ENCODE results near the gene DDIT3. TPM values are rescaled to one million over a fixed set of nuclear protein-coding genes. Genes with fewer than 3 reads are reported as not detected.
"Not testable (repeated sequence)": the region's sequence is repeated elsewhere in the genome, so short reads cannot be mapped to it uniquely, and the experiment has no call there.

The DDIT3 gene
- total and polyA plus RNA-seq, 11 donors: 11.5 to 60.5 (median 18.5) TPM

DNA sequence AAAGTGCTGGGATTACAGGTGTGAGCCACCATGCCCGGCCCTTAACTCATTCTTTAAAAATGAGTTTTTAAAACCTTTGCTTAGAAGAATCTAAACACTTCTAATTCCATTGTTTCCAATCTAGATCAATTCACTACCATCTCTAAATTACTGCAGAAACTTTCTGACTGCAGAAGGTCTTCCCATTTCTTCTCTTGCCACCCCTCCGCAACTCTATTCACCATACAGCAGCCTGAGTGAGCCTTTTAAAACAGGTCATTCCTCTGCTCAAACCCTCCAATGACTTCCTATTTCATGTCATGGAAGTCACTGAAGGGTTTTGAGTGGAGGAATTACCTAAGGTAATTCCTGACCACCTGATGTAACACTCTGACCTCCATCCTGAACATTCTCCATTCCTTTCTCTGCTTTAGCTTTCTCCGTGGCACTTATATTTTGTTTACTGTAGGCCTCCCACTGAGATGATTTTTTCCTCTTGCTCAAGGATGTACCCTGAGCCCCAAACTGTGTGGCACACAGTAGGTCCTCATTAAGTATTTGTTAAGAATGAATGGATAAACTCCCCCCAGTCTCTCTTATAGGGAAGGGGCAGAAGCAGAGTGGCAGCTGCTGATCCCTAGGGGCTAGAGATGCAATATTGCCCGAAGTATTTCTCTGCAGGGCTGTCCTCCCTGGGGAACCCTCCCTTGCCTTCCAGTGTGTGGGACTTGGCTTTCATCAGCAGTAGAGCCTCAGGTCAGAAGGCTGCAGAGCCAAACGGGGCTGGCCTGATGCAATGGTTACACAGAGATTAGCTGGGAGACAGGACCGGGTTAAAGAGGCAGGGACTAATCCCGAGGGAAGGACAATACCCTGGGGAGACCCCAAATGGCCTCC, 1.2 kb downstream of the DDIT3 start:
- TF ChIP-seq, protein P1, sequence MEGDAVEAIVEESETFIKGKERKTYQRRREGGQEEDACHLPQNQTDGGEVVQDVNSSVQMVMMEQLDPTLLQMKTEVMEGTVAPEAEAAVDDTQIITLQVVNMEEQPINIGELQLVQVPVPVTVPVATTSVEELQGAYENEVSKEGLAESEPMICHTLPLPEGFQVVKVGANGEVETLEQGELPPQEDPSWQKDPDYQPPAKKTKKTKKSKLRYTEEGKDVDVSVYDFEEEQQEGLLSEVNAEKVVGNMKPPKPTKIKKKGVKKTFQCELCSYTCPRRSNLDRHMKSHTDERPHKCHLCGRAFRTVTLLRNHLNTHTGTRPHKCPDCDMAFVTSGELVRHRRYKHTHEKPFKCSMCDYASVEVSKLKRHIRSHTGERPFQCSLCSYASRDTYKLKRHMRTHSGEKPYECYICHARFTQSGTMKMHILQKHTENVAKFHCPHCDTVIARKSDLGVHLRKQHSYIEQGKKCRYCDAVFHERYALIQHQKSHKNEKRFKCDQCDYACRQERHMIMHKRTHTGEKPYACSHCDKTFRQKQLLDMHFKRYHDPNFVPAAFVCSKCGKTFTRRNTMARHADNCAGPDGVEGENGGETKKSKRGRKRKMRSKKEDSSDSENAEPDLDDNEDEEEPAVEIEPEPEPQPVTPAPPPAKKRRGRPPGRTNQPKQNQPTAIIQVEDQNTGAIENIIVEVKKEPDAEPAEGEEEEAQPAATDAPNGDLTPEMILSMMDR (IDR thresholded peaks at IDR 0.05): no peak
- TF ChIP-seq POLR2A (IDR thresholded peaks at IDR 0.05): no peak
- WGBS, 4 donors: 18 to 21% (median 19%) methylated on average over 7 of the region's 7 CpGs
- Histone ChIP-seq H3K9me3 (no peaks in the 10 kb centered on the region), H3K4me1 (peaks cover 0 to 76% (median 50%) of the 10 kb centered on the region in 12 donors), H3K27me3 (no peaks in the 10 kb centered on the region), H3K4me3 (peak overlapping the region; percentile 64 to 99 (median 77)), H3K27ac (peak overlapping the region; percentile 85 to 100 (median 96)), H3K36me3 (peaks cover 0 to 53% (median 41%) of the 10 kb centered on the region in 9 donors)
- intact Hi-C loops (cut with DNase I): loop anchor here in 1 of 10 donors (5.0 kb wide), 1 partner anchor 832 kb away; the partner anchor contains the start of gene PTGES3
- ATAC-seq (peak in 1 of 4 donors; percentile 3), DNase-seq (peak in 4 of 5 donors; percentile 30 to 71 (median 56))

DNA sequence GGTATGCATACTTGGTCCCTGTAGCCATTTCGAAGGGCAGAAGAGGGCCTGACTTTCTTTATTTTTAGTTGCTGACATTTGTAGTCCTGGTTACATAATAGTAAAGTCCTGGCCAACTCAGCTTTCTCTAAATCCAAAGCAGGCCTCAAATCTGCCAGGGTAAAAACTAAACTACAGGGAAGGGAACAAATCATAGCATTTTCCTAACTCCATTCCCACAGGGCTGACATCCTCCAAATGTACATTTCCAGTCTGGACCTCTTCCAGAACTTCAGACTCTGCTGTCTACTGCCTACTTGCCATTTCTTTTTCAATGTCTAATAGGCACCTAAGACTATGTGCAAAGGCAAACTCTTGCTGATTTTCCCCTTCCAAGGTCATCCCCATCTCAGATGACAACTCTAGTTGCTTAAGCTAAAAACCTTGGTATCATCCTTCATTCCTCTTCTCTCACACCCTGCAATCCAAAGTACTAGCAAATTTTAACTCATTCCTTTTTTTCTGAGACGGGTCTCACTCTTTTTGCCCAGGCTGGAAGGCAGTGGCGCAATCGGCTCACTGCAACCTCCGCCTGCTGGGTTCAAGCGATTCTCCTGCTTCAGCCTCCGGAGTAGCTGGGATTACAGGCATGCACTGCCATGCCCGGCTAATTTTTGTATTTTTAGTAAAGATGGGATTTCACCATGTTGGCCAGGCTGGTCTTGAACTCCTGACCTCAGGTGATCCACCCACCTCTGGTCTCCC, 2.0 kb downstream of the DDIT3 start:
- Histone ChIP-seq H3K4me1 (peaks cover 0 to 68% (median 42%) of the 10 kb centered on the region in 12 donors), H3K36me3 (peaks cover 0 to 58% (median 45%) of the 10 kb centered on the region in 9 donors), H3K4me3 (peak overlapping the region; percentile 64 to 99 (median 77)), H3K9me3 (no peaks in the 10 kb centered on the region), H3K27ac (peak overlapping the region; percentile 59 to 100 (median 96)), H3K27me3 (no peaks in the 10 kb centered on the region)
- TF ChIP-seq POLR2A (IDR thresholded peaks at IDR 0.05): no peak
- TF ChIP-seq, protein P1 (IDR thresholded peaks at IDR 0.05): no peak
- DNase-seq (no peak), ATAC-seq (no peak)
- intact Hi-C loops (cut with DNase I): loop anchor here in 1 of 10 donors (5.0 kb wide), 1 partner anchor 831 kb away; the partner anchor contains the start of gene PTGES3
- 41 to 52% (median 44%) methylated on average over 8 of the region's 8 CpGs for WGBS, 4 donors

DNA sequence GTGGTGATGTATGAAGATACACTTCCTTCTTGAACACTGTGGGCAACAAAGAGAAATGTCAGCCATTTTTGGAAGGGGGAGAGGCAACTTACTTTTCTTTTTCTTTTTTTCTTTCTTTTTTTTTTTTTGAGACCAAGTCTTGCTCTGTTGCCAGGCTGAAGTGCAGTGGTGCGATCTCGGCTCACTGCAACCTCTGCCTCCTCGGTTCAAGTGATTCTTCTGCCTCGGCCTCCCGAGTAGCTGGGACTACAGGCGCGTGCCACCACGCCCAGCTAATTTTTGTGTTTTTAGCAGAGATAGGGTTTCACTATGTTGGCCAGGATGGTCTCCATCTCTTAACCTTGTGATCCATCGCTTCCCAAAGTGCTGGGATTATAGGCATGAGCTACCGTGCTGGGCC, 2.6 kb downstream of the DDIT3 start:
- DNase-seq, H3K27me3 ChIP-seq, H3K9me3 ChIP-seq, ATAC-seq: not testable (repeated sequence)
- intact Hi-C loops (cut with DNase I): loop anchor here in 1 of 10 donors (5.0 kb wide), 1 partner anchor 830 kb away; the partner anchor contains the start of gene PTGES3
- peak overlapping the region in 9 of 12 donors; percentile 71 to 99 (median 80) for H3K4me3 ChIP-seq
- H3K27ac ChIP-seq: peak overlapping the region in 11 of 12 donors; percentile 37 to 100 (median 95)
- peaks cover 1 to 64% (median 51%) of the 10 kb centered on the region in 9 donors for H3K36me3 ChIP-seq
- peaks cover 0 to 67% (median 41%) of the 10 kb centered on the region in 12 donors for H3K4me1 ChIP-seq
- WGBS, 4 donors: 77 to 83% (median 79%) methylated on average over 10 of the region's 10 CpGs

DNA sequence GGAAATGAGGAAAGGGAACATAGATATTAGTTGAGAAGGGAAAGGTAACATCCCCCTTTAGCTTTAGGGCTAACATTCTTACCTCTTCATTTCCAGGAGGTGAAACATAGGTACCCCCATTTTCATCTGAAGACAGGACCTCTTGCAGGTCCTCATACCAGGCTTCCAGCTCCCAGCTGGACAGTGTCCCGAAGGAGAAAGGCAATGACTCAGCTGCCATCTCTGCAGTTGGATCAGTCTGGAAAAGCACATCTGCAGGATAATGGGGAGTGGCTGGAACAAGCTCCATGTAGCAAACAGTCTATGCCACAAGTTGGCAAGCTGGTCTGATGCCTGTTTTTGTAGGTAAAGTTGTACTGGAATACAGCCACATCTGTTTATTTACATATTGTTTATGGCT, 3.1 kb downstream of the DDIT3 start:
- H3K4me3 ChIP-seq: peak overlapping the region in 4 of 12 donors; percentile 75 to 99 (median 87)
- H3K27me3 ChIP-seq: no peaks in the 10 kb centered on the region
- intact Hi-C loops (cut with DNase I): loop anchor here in 1 of 10 donors (5.0 kb wide), 1 partner anchor 830 kb away; the partner anchor contains the start of gene PTGES3
- 18 to 69% (median 45%) methylated on average over 1 of the region's 1 CpG for WGBS, 4 donors
- DNase-seq (peak in 1 of 5 donors; percentile 39), ATAC-seq (no peak)
- H3K9me3 ChIP-seq: no peaks in the 10 kb centered on the region
- H3K36me3 ChIP-seq: peaks cover 3 to 69% (median 57%) of the 10 kb centered on the region in 9 donors
- H3K4me1 ChIP-seq: peaks cover 0 to 66% (median 40%) of the 10 kb centered on the region in 12 donors
- H3K27ac ChIP-seq: peak overlapping the region in 10 of 12 donors; percentile 36 to 100 (median 94)
- TF ChIP-seq, protein P1 (IDR thresholded peaks at IDR 0.05): no peak
- TF ChIP-seq POLR2A (IDR thresholded peaks at IDR 0.05): no peak

Data from heart left ventricle (tissue), 16 donors.